ENCODE measurements around the gene KCTD4. TPM values are rescaled to one million over a fixed set of nuclear protein-coding genes. Genes with fewer than 3 reads are reported as not detected.
A peak's percentile ranks its signal among the peaks of the same experiment; 100 is the strongest.

The KCTD4 gene
- total RNA-seq, 4 donors from 2014 or later, result 0.78 TPM; not detected in 3

GRCh38 chr13:45242070-45242469 is 41.2 kb upstream of the KCTD4 start:
- H3K27ac ChIP-seq, result peak overlapping the region in 2 of 4 donors; percentile 9 to 32

GRCh38 chr13:45240143-45240542 is 39.3 kb upstream of the KCTD4 start:
- Histone ChIP-seq H3K27ac (no peak overlapping the region), H3K36me3 (no peaks in the 10 kb centered on the region), H3K27me3 (no peaks in the 10 kb centered on the region), H3K4me1 (peaks cover 0 to 27% (median 4%) of the 10 kb centered on the region in 3 donors), H3K4me3 (no peak overlapping the region), H3K9me3 (no peaks in the 10 kb centered on the region)
- TF ChIP-seq POLR2A (IDR thresholded peaks at IDR 0.05), result no peak
- TF ChIP-seq POLR2AphosphoS5 (IDR thresholded peaks at IDR 0.05), result no peak
- no peak for TF ChIP-seq EP300 (IDR thresholded peaks at IDR 0.05)
- no peak for TF ChIP-seq CTCF (IDR thresholded peaks at IDR 0.05)
- no peak for ATAC-seq

More at GRCh38 chr13:45242070-45242469, 41.2 kb upstream of the KCTD4 start:
- peaks cover 0 to 27% (median 4%) of the 10 kb centered on the region in 3 donors for H3K4me1 ChIP-seq
- H3K4me3 ChIP-seq, result no peak overlapping the region
- no peaks in the 10 kb centered on the region for H3K36me3 ChIP-seq
- TF ChIP-seq EP300 (IDR thresholded peaks at IDR 0.05) (no peak), CTCF (IDR thresholded peaks at IDR 0.05) (no peak), POLR2AphosphoS5 (IDR thresholded peaks at IDR 0.05) (no peak), POLR2A (IDR thresholded peaks at IDR 0.05) (no peak)
- ATAC-seq, result peak; percentile 60
- no peaks in the 10 kb centered on the region for H3K9me3 ChIP-seq
- no peaks in the 10 kb centered on the region for H3K27me3 ChIP-seq
- 0 to 3% methylated on average over 3 of the region's 3 CpGs for WGBS, 2 donors (ENCODE audit: low coverage in 1 of 2)

GRCh38 chr13:45238945-45239795 is 38.3 kb upstream of the KCTD4 start:
- H3K27me3 ChIP-seq, result no peaks in the 10 kb centered on the region
- H3K27ac ChIP-seq, result no peak overlapping the region
- H3K4me3 ChIP-seq, result no peak overlapping the region
- H3K36me3 ChIP-seq, result no peaks in the 10 kb centered on the region
- no peak for TF ChIP-seq POLR2A (IDR thresholded peaks at IDR 0.05)
- no peak for TF ChIP-seq EP300 (IDR thresholded peaks at IDR 0.05)
- no peak for TF ChIP-seq POLR2AphosphoS5 (IDR thresholded peaks at IDR 0.05)
- TF ChIP-seq CTCF (IDR thresholded peaks at IDR 0.05), result no peak
- WGBS, 2 donors (ENCODE audit: low coverage in 1 of 2), result 87 to 95% methylated on average over 3 to 4 of the region's 4 CpGs
- ATAC-seq, result no peak
- H3K9me3 ChIP-seq, result no peaks in the 10 kb centered on the region
- peaks cover 0 to 27% (median 4%) of the 10 kb centered on the region in 3 donors for H3K4me1 ChIP-seq

DNA sequence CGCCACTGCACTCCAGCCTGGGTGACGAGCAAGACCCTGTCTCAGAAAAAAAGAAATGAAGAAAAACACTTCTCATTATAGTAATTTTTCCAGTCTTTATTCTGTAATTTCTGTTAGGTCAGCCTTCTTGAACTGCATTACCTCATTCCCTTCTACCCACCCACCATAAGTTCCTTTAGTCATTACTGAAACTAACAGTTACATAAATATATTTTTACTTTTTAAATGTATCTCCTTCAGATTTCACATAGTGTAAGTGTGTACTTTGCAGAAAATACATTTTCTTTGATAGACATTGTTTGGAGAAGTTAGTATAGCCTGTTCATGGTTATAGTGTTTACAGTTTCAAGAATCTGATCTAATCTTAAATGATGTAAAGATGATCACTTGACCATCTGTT is 31.7 kb upstream of the KCTD4 start:
- 100% methylated on average over 2 of the region's 2 CpGs for WGBS, 2 donors (ENCODE audit: low coverage in 1 of 2)
- ATAC-seq, result no peak
- Histone ChIP-seq H3K4me1 (peaks cover 0 to 9% (median 2%) of the 10 kb centered on the region in 3 donors), H3K27ac (no peak overlapping the region), H3K36me3 (no peaks in the 10 kb centered on the region), H3K9me3 (no peaks in the 10 kb centered on the region), H3K4me3 (no peak overlapping the region), H3K27me3 (no peaks in the 10 kb centered on the region)
- TF ChIP-seq POLR2A (IDR thresholded peaks at IDR 0.05), result no peak
- no peak for TF ChIP-seq EP300 (IDR thresholded peaks at IDR 0.05)
- TF ChIP-seq CTCF (IDR thresholded peaks at IDR 0.05), result no peak
- no peak for TF ChIP-seq POLR2AphosphoS5 (IDR thresholded peaks at IDR 0.05)

DNA sequence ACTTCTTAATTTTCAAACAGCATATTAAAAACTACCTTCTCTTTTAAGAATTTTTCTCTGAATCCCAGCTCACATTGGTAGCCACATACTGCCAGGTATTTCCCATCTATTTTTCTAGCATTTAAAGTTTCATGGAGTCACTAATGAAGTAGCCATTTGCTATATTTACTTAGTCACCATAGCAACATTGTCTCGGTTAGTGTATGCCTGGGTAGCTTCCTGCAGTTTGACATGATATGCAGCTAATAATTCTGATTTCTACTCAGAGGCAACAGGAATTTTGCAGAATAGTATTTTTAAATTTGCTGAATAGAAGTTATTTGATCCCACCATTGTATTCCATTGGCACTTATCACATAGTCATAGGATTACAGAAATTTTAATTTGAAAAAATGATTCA is 30.9 kb upstream of the KCTD4 start:
- no peak for TF ChIP-seq POLR2AphosphoS5 (IDR thresholded peaks at IDR 0.05)
- 0 to 9% methylated on average over 1 of the region's 1 CpG for WGBS, 2 donors (ENCODE audit: low coverage in 1 of 2)
- H3K9me3 ChIP-seq, result no peaks in the 10 kb centered on the region
- H3K27ac ChIP-seq, result no peak overlapping the region
- no peaks in the 10 kb centered on the region for H3K27me3 ChIP-seq
- no peaks in the 10 kb centered on the region for H3K36me3 ChIP-seq
- no peak for ATAC-seq
- no peak overlapping the region for H3K4me3 ChIP-seq
- H3K4me1 ChIP-seq, result peaks cover 0 to 9% (median 2%) of the 10 kb centered on the region in 3 donors

All from gastroesophageal sphincter (tissue), 4 donors.